HUDEP-2 (cell line): Measurements from ENCODE around the gene SCN1A.

Source experiments
- DNase-seq, 76 experiments: peaks; one replicate each; lab custom pipeline; 2025; ENCODE audit not compliant: unreplicated experiment in 76 of 76; lab: John Stamatoyannopoulos, UW

Gene SCN1A

GRCh38 chr2:166084301-166084700 lies 43.5 kb downstream of the SCN1A start:
- no peak for DNase-seq

- DNase-seq, result no peak
Measured at GRCh38 chr2:166082736-166083135, 45.1 kb downstream of the SCN1A start.

GRCh38 chr2:166081852-166082251 lies 46.0 kb downstream of the SCN1A start:
- DNase-seq, result no peak

DNA sequence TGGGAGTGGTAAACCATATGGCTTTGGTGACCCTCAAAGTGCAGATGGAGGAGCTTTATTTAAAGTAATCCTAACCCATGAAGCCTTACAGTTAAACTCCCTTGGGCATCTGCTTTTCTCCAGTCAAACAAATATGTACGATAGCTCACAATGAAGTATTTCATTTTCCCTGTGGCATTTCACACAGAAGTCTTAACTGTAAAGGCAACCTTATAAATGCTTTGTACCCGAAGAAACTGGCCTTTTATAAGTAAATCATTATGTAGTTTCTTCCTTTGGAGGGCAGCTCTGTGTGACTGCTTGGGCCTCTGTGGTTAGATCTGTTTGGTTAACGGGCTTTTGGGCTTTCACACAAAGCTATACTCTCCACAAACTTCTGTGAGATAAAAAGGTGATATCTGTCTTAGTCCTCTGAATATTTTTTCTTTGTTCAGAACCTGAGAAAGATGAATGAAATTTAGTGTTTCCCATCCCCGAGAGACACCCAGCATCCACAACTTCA lies 46.6 kb downstream of the SCN1A start:
- DNase-seq, result no peak

GRCh38 chr2:166074430-166074829 lies 53.4 kb downstream of the SCN1A start:
- no peak for DNase-seq

DNA sequence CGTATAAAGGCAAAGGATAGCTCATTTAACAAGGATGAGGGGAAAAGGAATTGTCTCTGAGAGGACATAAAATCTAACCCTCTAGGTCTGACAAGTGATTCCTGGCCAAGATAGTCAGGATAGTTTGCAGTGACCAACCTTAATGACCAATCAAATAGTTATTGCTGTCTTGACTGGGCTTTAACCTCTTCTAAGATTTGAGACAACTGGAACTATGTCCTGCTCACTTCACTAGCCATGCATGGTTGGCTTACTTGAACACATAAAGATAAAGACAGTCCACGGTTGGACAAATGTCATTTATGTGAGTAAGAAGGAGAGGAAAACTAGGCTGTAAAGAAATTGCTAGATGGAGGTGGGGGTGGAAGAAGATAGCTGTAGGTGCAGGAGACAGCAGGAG lies 53.8 kb downstream of the SCN1A start:
- DNase-seq, result no peak

DNA sequence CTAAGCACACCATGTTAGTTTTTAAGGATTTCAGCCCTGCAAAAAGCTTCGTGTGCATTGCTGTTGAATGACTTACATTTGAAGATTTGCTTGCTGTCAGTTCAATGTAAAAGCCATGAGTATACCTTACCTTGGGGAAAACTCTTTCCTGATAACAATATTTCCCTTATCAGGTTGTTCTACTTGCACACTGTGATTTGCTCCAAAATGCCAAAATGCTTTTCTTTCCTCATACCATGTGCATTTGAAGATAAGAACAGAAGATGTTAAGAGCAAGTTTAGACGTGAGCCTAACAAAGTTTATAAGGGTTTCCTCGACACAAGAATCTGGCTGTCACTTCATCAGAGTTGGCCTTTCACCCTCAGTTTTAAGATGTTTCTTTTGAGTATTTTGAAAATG lies 57.6 kb downstream of the SCN1A start:
- no peak for DNase-seq

DNA sequence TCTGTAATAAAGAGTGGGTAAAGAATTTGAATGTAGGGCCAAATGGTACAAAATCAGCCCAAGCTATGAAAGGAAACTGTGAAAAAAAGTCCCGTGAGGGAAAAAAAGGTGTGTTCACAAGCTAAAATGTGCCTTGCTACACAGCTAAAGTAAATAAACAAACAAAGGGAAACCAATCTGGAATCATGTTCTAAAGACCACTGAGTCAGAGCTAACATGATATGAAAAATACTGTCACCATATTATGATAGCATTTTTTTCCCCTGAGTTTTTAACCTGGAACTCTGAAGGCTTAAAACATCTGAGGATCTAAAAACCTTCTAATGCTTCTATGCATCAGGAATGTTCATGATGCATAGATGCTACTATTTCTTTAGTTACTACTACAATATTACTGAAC lies 58.8 kb downstream of the SCN1A start:
- DNase-seq, result no peak

GRCh38 chr2:166067229-166067628 lies 60.6 kb downstream of the SCN1A start:
- no peak for DNase-seq

DNA sequence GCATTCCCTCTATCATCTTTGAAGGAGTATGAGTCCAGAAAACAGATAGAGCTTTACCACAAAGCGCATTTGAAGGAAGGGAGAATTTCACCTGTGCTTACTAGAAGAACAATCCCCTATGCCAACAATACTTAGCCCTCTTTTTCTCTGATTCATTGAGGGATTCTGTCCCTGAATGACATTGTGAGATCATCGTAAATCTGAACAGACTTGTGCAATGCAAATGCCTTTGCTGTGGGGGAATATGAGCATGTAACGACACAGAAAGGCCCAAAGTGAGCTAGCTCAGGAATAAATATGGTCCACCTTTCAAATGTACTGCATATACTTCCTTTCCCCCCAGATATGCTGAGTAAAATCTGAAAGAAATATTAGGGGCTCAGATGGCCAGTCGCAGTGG lies 67.6 kb downstream of the SCN1A start:
- DNase-seq, result no peak

- peak in 1 of 76 experiments; percentile 0 for DNase-seq
Measured at GRCh38 chr2:166057370-166058164, 70.3 kb downstream of the SCN1A start.

- no peak for DNase-seq
Measured at GRCh38 chr2:166044853-166045483, 82.9 kb downstream of the SCN1A start.

DNA sequence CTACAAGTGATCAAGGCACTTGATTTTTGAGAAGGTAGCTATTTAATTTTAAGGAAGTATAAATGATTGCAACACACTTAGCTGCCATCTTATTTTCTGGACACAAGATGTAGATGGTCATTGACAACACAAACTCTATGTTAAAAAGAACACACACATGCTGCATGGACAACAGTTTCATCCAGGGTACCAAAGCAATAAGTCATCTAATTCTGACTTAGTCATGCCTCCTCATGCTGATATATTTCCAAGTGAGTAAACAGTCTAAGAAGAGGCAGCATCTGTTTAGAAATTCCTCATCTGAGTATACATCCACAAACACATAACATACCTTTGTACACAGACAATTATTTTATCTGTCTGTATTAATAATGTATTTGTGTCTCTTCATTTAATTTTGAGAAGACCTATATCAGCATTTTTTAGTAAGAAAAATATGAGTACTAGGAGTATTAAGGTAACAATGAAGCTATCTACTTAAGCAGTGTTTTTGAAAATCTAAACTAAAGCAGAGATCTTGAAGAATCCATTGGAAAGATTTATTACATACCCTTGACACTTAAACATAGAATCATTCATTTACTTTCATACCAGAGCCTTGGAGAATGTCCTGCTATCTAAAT lies 84.9 kb downstream of the SCN1A start:
- DNase-seq, result no peak

DNA sequence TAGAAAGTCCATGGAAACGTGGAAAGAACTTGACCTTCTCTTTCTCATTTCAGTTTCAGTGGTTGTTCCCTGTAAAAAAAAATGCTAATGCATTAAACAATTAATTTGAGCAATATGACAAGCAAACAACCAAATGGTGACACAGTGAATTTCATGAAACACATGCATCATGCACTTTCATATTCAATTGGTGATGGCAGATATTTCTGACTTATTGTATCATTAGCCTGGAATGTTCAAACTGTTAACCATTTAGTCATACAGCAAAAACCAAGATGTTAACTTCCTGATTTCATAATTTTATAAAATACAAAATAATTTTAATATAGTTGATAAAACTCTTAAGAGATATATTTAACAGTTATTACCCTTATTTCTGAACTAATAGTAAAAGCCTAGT lies 85.5 kb downstream of the SCN1A start:
- no peak for DNase-seq

- DNase-seq, result no peak
Measured at GRCh38 chr2:166041613-166042012, 86.2 kb downstream of the SCN1A start.

- DNase-seq, result no peak
Measured at GRCh38 chr2:166032361-166032760, 95.5 kb downstream of the SCN1A start.

GRCh38 chr2:166031054-166031453 lies 96.8 kb downstream of the SCN1A start:
- DNase-seq, result no peak

GRCh38 chr2:166025313-166025712 lies 102.5 kb downstream of the SCN1A start:
- no peak for DNase-seq

- DNase-seq, result no peak
Measured at GRCh38 chr2:166017208-166017607, 110.6 kb downstream of the SCN1A start.

GRCh38 chr2:166013878-166014277 lies 113.9 kb downstream of the SCN1A start:
- DNase-seq, result no peak

GRCh38 chr2:166011660-166012059 lies 116.2 kb downstream of the SCN1A start:
- DNase-seq, result no peak

GRCh38 chr2:166000401-166000800 lies 127.4 kb downstream of the SCN1A start:
- no peak for DNase-seq
